Aorta (tissue), 5 donors: ENCODE measurements around the gene RPRD2. TPM values are rescaled to one million over a fixed set of nuclear protein-coding genes. Genes with fewer than 3 reads are reported as not detected.

Experiments used
- ATAC-seq: fragments of 200-7000 bp; cut with Tn5 transposase; one replicate; pipeline ENCODE4 v1.9.1; 2022; ENCODE audit warnings: moderate library complexity; ENCODE audit not compliant: low FRiP score
- DNase-seq, 2 donors: peaks; one replicate each; pipeline ENCODE4 v3.0.0-alpha.2; 2020
- H3K27ac ChIP-seq, 2 donors: one replicate each; pipeline ENCODE4 v1.5.1; 2013; ENCODE audit warnings: low read length in 2 of 2, mild to moderate bottlenecking in 2 of 2, moderate library complexity in 2 of 2, control low read depth in 1 of 2, inconsistent platforms in 1 of 2, low read depth in 1 of 2
- H3K27me3 ChIP-seq, 2 donors: one replicate each; pipeline ENCODE4 v1.6.1; 2013; ENCODE audit warnings: control low read depth in 1 of 2, low read length in 1 of 2, mild to moderate bottlenecking in 1 of 2, moderate library complexity in 1 of 2; ENCODE audit not compliant: insufficient read depth in 2 of 2, control insufficient read depth in 1 of 2
- H3K36me3 ChIP-seq, 2 donors: one replicate each; pipeline ENCODE4 v1.6.1; 2013; ENCODE audit warnings: control low read depth in 1 of 2, low read length in 1 of 2, mild to moderate bottlenecking in 1 of 2; ENCODE audit not compliant: insufficient read depth in 2 of 2, control insufficient read depth in 1 of 2
- H3K4me1 ChIP-seq, 2 donors: one replicate each; pipeline ENCODE4 v1.6.1; 2013; ENCODE audit warnings: low read length in 2 of 2, control low read depth in 1 of 2, mild to moderate bottlenecking in 1 of 2, moderate library complexity in 1 of 2; ENCODE audit not compliant: insufficient read depth in 2 of 2, control insufficient read depth in 1 of 2
- H3K4me3 ChIP-seq, 2 donors: one replicate each; pipeline ENCODE4 v1.5.1; 2013; ENCODE audit warnings: low read length in 2 of 2, control low read depth in 1 of 2, mild to moderate bottlenecking in 1 of 2
- H3K9me3 ChIP-seq: one replicate; pipeline ENCODE4 v1.6.1; 2013; ENCODE audit warnings: mild to moderate bottlenecking, low read length; ENCODE audit not compliant: control insufficient read depth
- WGBS, 2 donors: extraction: QIAGEN DNeasy Blood & Tissue Kit; methylation state at CpG; one replicate each; pipeline ENCODE4 v1.1.7; 2013; 5-methylcytosine and 5-hydroxymethylcytosine counted together
- intact Hi-C, 2 donors: fragments of 100-400 bp; cut with DNase I; formaldehyde crosslinking; loops; one replicate each; pipeline versions ENCODE4 v1.14.2 to v1.15.0; 2022
- polyA plus RNA-seq, 2 donors: library from polyadenylated mRNA; stranded (reverse); fragments of 200-250 nt; gene quantifications; one replicate each; pipeline ENCODE4 v1.2.3, GENCODE V29; 2013
- total RNA-seq, 2 donors: library from RNA; stranded (reverse); fragmentation: NEBNext Ultra II Directional; extraction: Animal tissue kit (Norgen Biotek cat#: 25700); gene quantifications; one replicate each; pipeline ENCODE4 v1.2.1, GENCODE V29; 2021
- donor health status: healthy with polysubstance abuse.
- donor health status: Bipolar disorder and iron deficiency.
- donor health status: DM: no; HTN: no; CAD: no.
- donor health status: DM: no; HTN: no; CAD: no.
- donor health status: DM: yes; HTN: yes; CAD: no.

Gene RPRD2
- total and polyA plus RNA-seq, 4 donors, result 4.5 to 30.9 (median 19.1) TPM

DNA sequence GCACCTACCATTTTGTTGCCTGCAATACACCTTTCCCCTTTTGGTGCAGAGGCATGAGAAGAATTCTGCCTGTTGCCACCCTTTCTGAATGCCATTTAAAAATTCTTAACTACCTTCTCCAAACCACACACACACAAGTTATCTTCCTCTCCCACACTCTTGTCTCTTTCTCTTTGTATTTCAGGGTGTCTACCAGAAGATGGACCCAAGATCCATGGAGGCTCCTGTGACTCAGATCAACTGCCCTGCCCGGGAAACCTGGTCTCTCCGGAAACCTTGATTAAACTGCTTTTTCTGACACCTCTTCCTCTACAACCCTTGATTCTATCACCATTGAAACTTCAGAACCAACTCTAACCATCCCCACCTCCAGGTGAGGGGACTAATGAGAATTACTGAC, 120.9 kb downstream of the RPRD2 start:
- ATAC-seq, result no peak
- Histone ChIP-seq H3K36me3 (no peaks in the 10 kb centered on the region), H3K27me3 (no peaks in the 10 kb centered on the region), H3K4me1 (no peaks in the 10 kb centered on the region), H3K4me3 (no peak overlapping the region), H3K9me3 (no peaks in the 10 kb centered on the region), H3K27ac (no peak overlapping the region)
- intact Hi-C loops, result loop anchor here in 1 of 2 donors (5.0 kb wide), 1 partner anchor 47 kb away; no protein-coding TSS in a partner anchor
- DNase-seq, result no peak
- 14 to 21% methylated on average over 2 of the region's 2 CpGs for WGBS, 2 donors

DNA sequence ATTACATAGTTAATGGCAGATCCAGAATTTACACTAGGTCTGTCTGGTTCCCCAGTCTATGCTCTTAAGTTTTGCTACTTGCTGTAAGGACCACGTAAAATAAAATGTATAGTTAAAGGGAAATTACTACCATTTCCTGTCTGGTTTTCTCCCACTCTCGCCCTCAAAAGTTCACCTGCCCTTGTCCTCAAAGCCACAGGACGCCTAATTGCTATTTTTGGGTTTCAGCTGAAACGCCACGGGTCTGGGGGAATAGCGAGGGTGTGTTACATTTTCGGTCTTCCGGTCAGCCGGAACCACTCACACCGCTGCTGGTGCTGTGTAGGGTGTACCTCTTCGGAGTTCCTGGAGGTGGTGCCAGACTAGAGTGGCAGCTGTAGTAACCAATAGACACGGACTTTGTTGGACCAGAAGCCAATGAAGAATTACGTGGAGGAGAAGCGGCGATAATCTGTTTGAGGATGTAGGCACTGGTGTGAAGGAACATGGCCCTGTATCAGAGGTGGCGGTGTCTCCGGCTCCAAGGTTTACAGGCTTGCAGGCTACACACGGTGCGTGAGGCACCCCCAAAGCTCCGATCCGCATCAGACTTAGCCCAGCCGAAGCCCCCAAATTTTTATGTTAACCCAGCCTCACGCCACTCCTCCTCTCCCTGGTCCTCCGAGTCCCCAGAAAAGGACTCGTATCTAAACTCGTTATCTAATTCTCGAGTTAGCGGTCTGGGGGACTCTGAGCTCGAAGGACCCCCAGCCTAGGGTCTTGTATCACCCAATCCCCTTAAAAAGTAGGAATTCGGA, 123.2 kb downstream of the RPRD2 start, which contains the start of gene TARS2:
Gene TARS2, plus strand, starts transcription at position 454 of the 797 bp plus-strand sequence. Its CDS starts 32 bp downstream, at position 486.
- Histone ChIP-seq H3K36me3 (peaks cover 0 to 4% of the 10 kb centered on the region in 2 donors), H3K4me1 (no peaks in the 10 kb centered on the region), H3K9me3 (no peaks in the 10 kb centered on the region), H3K4me3 (peak within 1 kb of the TSS; percentile 63 to 68), H3K27ac (no peak within 1 kb of the TSS), H3K27me3 (no peaks in the 10 kb centered on the region)
- WGBS, 2 donors, result 0% methylated on average over 30 of the region's 30 CpGs
- ATAC-seq (peak; percentile 100), DNase-seq (peak; percentile 93 to 95)
- intact Hi-C loops, result loop anchor here in 1 of 2 donors (5.0 kb wide), 1 partner anchor 45 kb away; no protein-coding TSS in a partner anchor

DNA sequence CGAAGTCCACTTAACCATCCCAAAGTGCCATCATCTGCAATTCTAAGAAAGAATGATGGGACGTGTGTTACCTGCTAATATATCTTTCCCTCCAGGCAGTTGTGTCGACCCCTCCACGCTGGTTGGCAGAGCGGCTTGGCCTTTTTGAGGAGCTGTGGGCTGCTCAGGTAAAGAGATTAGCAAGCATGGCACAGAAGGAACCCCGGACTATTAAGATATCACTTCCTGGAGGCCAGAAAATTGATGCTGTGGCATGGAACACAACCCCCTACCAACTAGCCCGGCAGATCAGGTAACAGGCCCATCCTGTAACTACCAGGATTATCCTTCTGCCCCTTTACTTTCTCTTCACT, 123.8 kb downstream of the RPRD2 start:
- intact Hi-C loops, result loop anchor here in 1 of 2 donors (5.0 kb wide), 1 partner anchor 45 kb away; no protein-coding TSS in a partner anchor
- Histone ChIP-seq H3K27ac (no peak overlapping the region), H3K9me3 (no peaks in the 10 kb centered on the region), H3K36me3 (peaks cover 0 to 4% of the 10 kb centered on the region in 2 donors), H3K4me1 (no peaks in the 10 kb centered on the region), H3K27me3 (no peaks in the 10 kb centered on the region), H3K4me3 (peak overlapping the region; percentile 32 to 63)
- DNase-seq, result no peak
- no peak for ATAC-seq
- 3 to 5% methylated on average over 7 of the region's 7 CpGs for WGBS, 2 donors

DNA sequence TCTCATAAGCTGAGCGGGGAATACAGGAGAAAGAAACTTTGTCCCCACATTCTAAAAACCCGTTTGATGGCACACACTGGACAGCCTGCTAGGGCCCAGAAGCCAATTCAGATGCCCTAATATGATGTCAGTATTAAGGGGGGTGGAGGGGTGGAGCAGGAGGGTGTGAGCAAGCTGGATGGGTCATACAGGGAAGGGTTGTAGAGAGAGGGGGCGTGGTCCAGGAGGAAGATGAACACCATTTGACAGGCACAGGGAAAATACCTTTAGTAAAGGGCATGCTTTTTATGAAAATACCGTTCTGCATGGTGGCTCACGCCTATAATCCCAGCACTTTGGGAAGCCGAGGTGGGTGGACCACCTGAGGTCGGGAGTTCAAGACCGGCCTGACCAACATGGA, 129.2 kb downstream of the RPRD2 start:
- ATAC-seq, result no peak
- Histone ChIP-seq H3K27me3 (no peaks in the 10 kb centered on the region), H3K9me3 (no peaks in the 10 kb centered on the region), H3K4me3 (no peak overlapping the region), H3K27ac (no peak overlapping the region), H3K36me3 (peaks cover 0 to 8% of the 10 kb centered on the region in 2 donors), H3K4me1 (no peaks in the 10 kb centered on the region)
- intact Hi-C loops, result no loop called here
- DNase-seq, result no peak
- 95 to 98% methylated on average over 8 of the region's 8 CpGs for WGBS, 2 donors

DNA sequence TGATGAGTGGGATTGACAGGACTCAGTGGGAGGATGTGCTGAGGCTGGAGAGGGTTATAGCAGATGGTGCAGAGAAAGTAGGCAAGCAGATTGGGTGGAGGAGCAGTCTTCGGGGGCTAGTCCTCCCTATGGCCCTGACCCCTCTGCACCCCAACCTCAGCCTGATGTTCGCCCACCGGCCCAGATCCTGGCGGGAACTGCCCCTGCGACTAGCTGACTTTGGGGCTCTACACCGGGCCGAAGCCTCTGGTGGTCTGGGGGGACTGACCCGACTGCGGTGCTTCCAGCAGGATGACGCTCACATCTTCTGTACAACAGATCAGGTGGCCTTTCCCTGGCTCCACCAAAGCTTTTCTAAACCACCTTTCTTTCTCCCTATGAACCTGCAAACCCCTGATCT, 134.4 kb downstream of the RPRD2 start:
- Histone ChIP-seq H3K27ac (no peak overlapping the region), H3K4me1 (no peaks in the 10 kb centered on the region), H3K27me3 (no peaks in the 10 kb centered on the region), H3K4me3 (no peak overlapping the region), H3K9me3 (no peaks in the 10 kb centered on the region), H3K36me3 (peaks cover 0 to 4% of the 10 kb centered on the region in 2 donors)
- intact Hi-C loops, result no loop called here
- no peak for DNase-seq
- WGBS, 2 donors, result 96 to 98% methylated on average over 10 of the region's 10 CpGs
- no peak for ATAC-seq

DNA sequence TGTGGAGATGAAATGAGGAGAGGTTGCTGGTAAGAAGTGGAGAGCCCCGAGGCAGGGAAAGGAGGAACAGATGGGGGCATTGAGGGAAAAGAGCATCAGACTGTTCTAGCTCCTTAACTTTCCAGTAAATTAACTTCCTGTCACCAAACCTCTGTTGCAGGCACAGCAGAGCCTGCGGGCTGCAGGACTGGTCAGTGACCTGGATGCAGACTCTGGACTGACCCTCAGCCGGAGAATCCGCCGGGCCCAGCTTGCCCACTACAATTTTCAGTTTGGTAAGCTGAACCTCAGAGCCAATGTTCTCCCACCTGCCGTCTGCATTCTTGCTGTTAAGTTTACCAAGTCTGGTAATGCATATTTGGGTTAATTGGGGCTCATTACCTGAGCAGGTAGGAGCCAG, 141.5 kb downstream of the RPRD2 start:
- H3K36me3 ChIP-seq, result peaks cover 2 to 7% of the 10 kb centered on the region in 2 donors
- no peak for ATAC-seq

DNA sequence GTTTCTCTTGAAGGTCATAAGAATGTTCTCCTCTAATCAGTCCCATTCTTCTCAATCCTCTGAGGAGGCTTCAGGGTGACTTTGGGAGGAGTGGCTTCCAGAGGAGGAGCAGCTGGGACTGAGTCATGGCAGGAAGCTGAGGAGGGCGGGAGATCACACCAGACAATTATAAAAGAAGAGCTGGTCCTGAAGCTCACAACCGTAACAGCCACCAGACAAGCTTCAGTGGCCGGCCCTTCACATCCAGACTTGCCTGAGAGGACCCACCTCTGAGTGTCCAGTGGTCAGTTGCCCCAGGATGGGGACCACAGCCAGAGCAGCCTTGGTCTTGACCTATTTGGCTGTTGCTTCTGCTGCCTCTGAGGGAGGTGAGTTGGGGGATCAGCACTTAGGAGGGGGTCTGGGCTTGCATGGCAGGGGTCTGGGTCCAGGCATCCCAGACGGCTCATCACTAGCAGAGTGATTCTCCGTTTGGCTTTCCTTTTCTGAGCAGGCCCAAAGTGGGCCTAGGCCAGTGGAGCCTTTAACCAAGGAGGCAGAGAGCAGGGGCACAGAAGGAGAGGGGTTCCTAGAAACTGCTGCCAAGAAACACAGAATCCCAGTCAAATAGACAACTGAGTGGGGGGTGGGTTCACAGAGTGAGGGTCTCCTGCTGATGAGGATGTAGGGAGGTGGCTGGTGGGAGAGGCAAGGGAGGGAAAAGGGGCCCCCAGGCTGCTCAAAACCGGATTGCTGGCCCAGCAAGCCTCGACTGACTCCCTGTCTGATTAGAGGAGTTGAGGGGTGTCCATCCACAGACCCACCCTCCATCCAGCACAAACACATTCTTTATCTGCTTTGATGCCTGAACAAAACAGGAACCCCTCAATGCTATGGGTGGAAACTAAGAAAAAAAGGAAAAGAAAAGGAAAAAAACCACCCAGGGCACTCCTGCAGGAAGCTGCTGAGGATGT, 144.2 kb downstream of the RPRD2 start, which contains the start of gene ECM1:
Gene ECM1, plus strand, starts transcription at position 198 of the 953 bp plus-strand sequence. Its CDS starts 101 bp downstream, at position 299.
- H3K4me3 ChIP-seq, result no peak within 1 kb of the TSS
- no peaks in the 10 kb centered on the region for H3K27me3 ChIP-seq
- H3K36me3 ChIP-seq, result peaks cover 2 to 7% of the 10 kb centered on the region in 2 donors
- WGBS, 2 donors, result 76% methylated on average over 7 of the region's 7 CpGs
- ATAC-seq (peak; percentile 70), DNase-seq (peak; percentile 70 to 80)
- no peak within 1 kb of the TSS for H3K27ac ChIP-seq
- intact Hi-C loops, result loop anchor here in 1 of 2 donors (5.0 kb wide), 1 partner anchor 36 kb away; no protein-coding TSS in a partner anchor
- no peaks in the 10 kb centered on the region for H3K9me3 ChIP-seq
- no peaks in the 10 kb centered on the region for H3K4me1 ChIP-seq

More for the DNA sequence above, 141.5 kb downstream of the RPRD2 start:
- peak in 1 of 2 donors; percentile 51 for DNase-seq
- no peaks in the 10 kb centered on the region for H3K9me3 ChIP-seq
- H3K27me3 ChIP-seq, result no peaks in the 10 kb centered on the region
- no peaks in the 10 kb centered on the region for H3K4me1 ChIP-seq
- no peak overlapping the region for H3K27ac ChIP-seq
- intact Hi-C loops, result loop anchor here in 1 of 2 donors (5.0 kb wide), 1 partner anchor 33 kb away; no protein-coding TSS in a partner anchor
- 83 to 88% methylated on average over 6 of the region's 6 CpGs for WGBS, 2 donors
- no peak overlapping the region for H3K4me3 ChIP-seq

DNA sequence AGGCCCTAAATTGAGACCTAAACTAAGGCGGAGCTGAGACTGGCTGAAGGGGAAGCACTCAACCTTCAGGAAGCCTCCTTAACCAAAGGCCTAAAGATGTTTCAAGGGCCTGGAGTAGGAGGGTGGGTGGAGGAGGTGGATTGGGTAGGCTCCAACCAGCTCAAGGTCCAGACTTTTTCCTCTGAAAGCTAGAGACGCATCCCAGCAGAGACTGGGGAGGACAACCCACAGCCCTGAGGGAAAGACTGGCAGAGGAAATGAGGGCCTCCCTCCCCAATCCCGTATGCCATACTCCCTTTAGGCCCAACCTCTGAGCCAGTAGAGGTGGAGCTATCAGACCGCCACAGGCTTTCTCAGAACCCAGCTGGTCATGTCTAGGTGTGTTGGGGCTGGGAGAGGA, 145.0 kb downstream of the RPRD2 start:
- Histone ChIP-seq H3K27ac (no peak overlapping the region), H3K27me3 (no peaks in the 10 kb centered on the region), H3K4me3 (no peak overlapping the region), H3K36me3 (peaks cover 2 to 7% of the 10 kb centered on the region in 2 donors), H3K4me1 (no peaks in the 10 kb centered on the region), H3K9me3 (no peaks in the 10 kb centered on the region)
- 79 to 87% methylated on average over 4 of the region's 4 CpGs for whole genome bisulfite sequencing, 2 donors
- DNase-seq (peak in 1 of 2 donors; percentile 8), ATAC-seq (no peak)
- intact Hi-C loops, result loop anchor here in 1 of 2 donors (5.0 kb wide), 1 partner anchor 37 kb away; no protein-coding TSS in a partner anchor
